Ovary (tissue), 3 donors: ENCODE measurements around the gene SLC2A13.

Source experiments
- EP300 ChIP-seq: sonication (generic); formaldehyde crosslinking; IDR thresholded peaks from one replicate; pipeline ENCODE4 v1.6.1; 2017; ENCODE audit warnings: antibody characterized with exemption
- POLR2A ChIP-seq: fragments of 450-650 bp; IDR thresholded peaks from one replicate; pipeline ENCODE4 v1.6.1; 2017; ENCODE audit warnings: antibody characterized with exemption, mild to moderate bottlenecking, moderate library complexity
- TF ChIP-seq, protein P1 (sequence below), 3 donors: fragments of 450-650 bp in 2 of 3; fragments of 200-600 bp in 1 of 3; IDR thresholded peaks; one replicate each; pipeline versions ENCODE4 v1.5.1 to v1.8.0; 2016 to 2022; ENCODE audit warnings: antibody characterized with exemption in 3 of 3, mild to moderate bottlenecking in 1 of 3
- donor health status: DM: no; HTN: no; CAD: no.

DNA sequence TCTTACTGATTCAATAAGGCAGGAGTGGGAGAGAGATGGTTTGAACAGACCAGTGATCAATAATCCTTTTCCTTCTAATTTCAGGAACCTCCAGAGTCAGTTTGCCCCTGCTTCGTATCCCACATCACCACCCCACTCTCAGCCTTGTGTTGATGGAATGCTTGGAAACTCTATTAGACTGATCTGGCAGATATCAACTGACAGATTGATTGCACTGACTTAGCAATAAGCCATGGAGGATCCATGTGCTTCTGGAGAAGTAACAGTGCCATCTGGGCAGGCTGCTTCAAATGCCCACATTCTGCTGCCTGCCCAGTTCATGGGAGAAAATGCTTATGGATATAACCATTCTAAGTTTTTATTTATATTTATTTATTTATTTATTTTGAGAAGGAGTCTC lies 218.0 kb downstream of the SLC2A13 start:
- TF ChIP-seq, protein P1, sequence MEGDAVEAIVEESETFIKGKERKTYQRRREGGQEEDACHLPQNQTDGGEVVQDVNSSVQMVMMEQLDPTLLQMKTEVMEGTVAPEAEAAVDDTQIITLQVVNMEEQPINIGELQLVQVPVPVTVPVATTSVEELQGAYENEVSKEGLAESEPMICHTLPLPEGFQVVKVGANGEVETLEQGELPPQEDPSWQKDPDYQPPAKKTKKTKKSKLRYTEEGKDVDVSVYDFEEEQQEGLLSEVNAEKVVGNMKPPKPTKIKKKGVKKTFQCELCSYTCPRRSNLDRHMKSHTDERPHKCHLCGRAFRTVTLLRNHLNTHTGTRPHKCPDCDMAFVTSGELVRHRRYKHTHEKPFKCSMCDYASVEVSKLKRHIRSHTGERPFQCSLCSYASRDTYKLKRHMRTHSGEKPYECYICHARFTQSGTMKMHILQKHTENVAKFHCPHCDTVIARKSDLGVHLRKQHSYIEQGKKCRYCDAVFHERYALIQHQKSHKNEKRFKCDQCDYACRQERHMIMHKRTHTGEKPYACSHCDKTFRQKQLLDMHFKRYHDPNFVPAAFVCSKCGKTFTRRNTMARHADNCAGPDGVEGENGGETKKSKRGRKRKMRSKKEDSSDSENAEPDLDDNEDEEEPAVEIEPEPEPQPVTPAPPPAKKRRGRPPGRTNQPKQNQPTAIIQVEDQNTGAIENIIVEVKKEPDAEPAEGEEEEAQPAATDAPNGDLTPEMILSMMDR (IDR thresholded peaks at IDR 0.05): no peak
- TF ChIP-seq POLR2A (no peak), EP300 (no peak)
